ENCODE data around the gene VWA8. TPM values are rescaled to one million over a fixed set of nuclear protein-coding genes. Genes with fewer than 3 reads are reported as not detected.
"Not testable (repeated sequence)": the region's sequence is repeated elsewhere in the genome, so short reads cannot be mapped to it uniquely, and the experiment has no call there.

VWA8 gene
- total RNA-seq, 1 donor: 33.2 TPM

DNA sequence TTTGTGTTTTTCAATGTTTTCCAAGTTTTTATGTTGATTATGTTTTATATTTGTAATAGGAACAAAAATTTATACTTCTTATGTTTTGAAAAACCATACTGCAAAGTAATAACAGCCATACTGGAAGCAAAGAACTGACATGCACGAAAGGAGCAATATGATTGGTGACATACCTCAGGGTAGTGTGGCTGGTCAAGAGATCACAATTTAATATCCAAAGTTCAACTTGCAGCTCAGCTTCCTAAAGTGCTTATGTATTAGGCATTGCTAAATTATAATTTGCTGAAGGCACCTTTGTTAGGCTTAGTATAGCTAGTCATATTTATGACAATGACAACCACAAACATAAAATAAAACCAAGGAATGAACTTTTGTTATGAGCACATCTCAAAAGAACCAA is 25.9 kb downstream of the VWA8 start:
- no peak overlapping the region for H3K4me3 ChIP-seq (ENCODE audit: low read depth, low read length)
- TF ChIP-seq, protein P1, sequence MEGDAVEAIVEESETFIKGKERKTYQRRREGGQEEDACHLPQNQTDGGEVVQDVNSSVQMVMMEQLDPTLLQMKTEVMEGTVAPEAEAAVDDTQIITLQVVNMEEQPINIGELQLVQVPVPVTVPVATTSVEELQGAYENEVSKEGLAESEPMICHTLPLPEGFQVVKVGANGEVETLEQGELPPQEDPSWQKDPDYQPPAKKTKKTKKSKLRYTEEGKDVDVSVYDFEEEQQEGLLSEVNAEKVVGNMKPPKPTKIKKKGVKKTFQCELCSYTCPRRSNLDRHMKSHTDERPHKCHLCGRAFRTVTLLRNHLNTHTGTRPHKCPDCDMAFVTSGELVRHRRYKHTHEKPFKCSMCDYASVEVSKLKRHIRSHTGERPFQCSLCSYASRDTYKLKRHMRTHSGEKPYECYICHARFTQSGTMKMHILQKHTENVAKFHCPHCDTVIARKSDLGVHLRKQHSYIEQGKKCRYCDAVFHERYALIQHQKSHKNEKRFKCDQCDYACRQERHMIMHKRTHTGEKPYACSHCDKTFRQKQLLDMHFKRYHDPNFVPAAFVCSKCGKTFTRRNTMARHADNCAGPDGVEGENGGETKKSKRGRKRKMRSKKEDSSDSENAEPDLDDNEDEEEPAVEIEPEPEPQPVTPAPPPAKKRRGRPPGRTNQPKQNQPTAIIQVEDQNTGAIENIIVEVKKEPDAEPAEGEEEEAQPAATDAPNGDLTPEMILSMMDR (IDR thresholded peaks at IDR 0.05; ENCODE audit: insufficient read depth, low read depth, low read length): no peak
- DNase-seq (ENCODE audit: low read depth): no peak

GRCh38 chr13:41934120-41934519 is 26.8 kb downstream of the VWA8 start:
- TF ChIP-seq, protein P1 (IDR thresholded peaks at IDR 0.05; ENCODE audit: insufficient read depth, low read depth, low read length): no peak
- H3K4me3 ChIP-seq (ENCODE audit: low read depth, low read length): no peak overlapping the region
- DNase-seq (ENCODE audit: low read depth): no peak

GRCh38 chr13:41931337-41931736 is 29.6 kb downstream of the VWA8 start:
- H3K4me3 ChIP-seq (ENCODE audit: low read depth, low read length): no peak overlapping the region
- TF ChIP-seq, protein P1 (IDR thresholded peaks at IDR 0.05; ENCODE audit: insufficient read depth, low read depth, low read length): no peak
- peak; percentile 17 for DNase-seq (ENCODE audit: low read depth)

DNA sequence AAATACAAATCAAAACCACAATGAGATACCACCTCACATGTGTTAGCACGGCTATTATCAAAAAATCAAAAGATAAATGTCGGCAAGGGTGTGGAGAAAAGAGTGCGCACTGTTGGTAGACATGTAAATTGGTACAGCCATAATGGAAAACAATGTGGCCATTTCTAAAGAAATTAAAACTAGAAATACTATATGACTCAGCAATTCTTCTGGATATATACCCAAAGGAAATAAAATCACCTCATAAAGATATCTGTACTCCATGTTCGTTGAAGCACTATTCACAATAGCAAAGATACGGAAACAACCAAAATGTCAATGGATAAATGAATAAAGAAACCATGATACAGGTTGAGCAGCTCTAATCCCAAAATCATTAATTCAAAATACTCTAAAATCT is 30.8 kb downstream of the VWA8 start:
- H3K4me3 ChIP-seq (ENCODE audit: low read depth, low read length): no peak overlapping the region
- TF ChIP-seq, protein P1 (IDR thresholded peaks at IDR 0.05; ENCODE audit: insufficient read depth, low read depth, low read length): no peak
- no peak for DNase-seq (ENCODE audit: low read depth)

GRCh38 chr13:41928323-41928722 is 32.6 kb downstream of the VWA8 start:
- no peak for DNase-seq (ENCODE audit: low read depth)
- H3K4me3 ChIP-seq (ENCODE audit: low read depth, low read length): peak overlapping the region; percentile 36
- TF ChIP-seq, protein P1 (IDR thresholded peaks at IDR 0.05; ENCODE audit: insufficient read depth, low read depth, low read length): no peak

DNA sequence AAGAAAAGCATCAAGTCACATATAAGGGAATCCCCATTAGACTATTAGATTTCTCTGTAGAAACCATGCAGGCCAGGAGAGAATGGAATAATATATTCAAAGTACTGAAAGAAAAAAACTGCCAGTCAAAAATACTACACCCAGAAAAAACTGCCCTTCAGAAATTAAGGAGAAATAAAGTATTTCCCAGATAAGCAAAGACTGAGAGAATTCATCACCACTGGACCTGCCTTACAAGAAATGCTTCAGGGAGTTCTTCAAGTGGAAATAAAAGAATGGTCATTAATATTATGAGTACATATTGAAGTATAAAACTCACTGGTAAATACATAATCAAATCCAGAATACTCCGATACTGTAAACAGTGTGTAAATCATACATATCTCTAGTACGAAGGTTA is 35.9 kb downstream of the VWA8 start:
- TF ChIP-seq, protein P1 (IDR thresholded peaks at IDR 0.05; ENCODE audit: insufficient read depth, low read depth, low read length): no peak
- no peak for DNase-seq (ENCODE audit: low read depth)
- H3K4me3 ChIP-seq (ENCODE audit: low read depth, low read length): no peak overlapping the region

GRCh38 chr13:41922894-41923293 is 38.0 kb downstream of the VWA8 start:
- not testable (repeated sequence) for DNase-seq (ENCODE audit: low read depth); H3K4me3 ChIP-seq (ENCODE audit: low read depth, low read length)
